OCI-LY3 (cell line): ENCODE data around the gene PLA2G12B.
"Not testable (repeated sequence)": the region's sequence is repeated elsewhere in the genome, so short reads cannot be mapped to it uniquely, and the experiment has no call there.

Experiments used
- H2AFZ ChIP-seq: fragments of 200-600, 300-600 bp; shearing (Covaris generic); 2 replicates; pipeline ENCODE4 v1.6.0; 2014; ENCODE audit warnings: antibody characterized with exemption, low read depth, low read length
- H3K27ac ChIP-seq: fragments of 200-600, 300-600 bp; sonication (generic); 2 replicates; pipeline ENCODE4 v1.5.1; 2014; ENCODE audit warnings: mild to moderate bottlenecking, low read length, moderate library complexity, mixed read lengths
- H3K27me3 ChIP-seq: fragments of 200-600, 300-600 bp; sonication (generic); 2 replicates; pipeline ENCODE4 v1.6.1; 2014; ENCODE audit warnings: low read depth, low read length, mixed read lengths
- H3K36me3 ChIP-seq: fragments of 200-600, 300-600 bp; sonication (generic); replicated peaks from 2 replicates; pipeline ENCODE3; 2014; ENCODE audit warnings: low read depth, low read length, mixed read lengths
- H3K4me1 ChIP-seq: fragments of 300-600, 200-600 bp; sonication (generic); 2 replicates; pipeline ENCODE4 v1.6.1; 2014; ENCODE audit warnings: low read length, mixed read lengths
- H3K4me2 ChIP-seq: fragments of 200-600, 300-600 bp; sonication (generic); 2 replicates; pipeline ENCODE4 v1.6.1; 2014; ENCODE audit warnings: low read length, mixed read lengths
- H3K4me3 ChIP-seq: fragments of 300-600, 200-600 bp; sonication (generic); 2 replicates; pipeline ENCODE4 v1.5.1; 2014; ENCODE audit warnings: antibody characterized with exemption, mild to moderate bottlenecking, low read length, moderate library complexity
- H3K79me2 ChIP-seq: fragments of 300-600, 200-600 bp; shearing (Covaris generic); 2 replicates; pipeline ENCODE4 v1.6.1; 2014; ENCODE audit warnings: mild to moderate bottlenecking, low read length, mixed read lengths
- H3K9ac ChIP-seq: fragments of 300-600, 200-600 bp; shearing (Covaris generic); 2 replicates; pipeline ENCODE4 v1.6.0; 2014; ENCODE audit warnings: mild to moderate bottlenecking, low read length, moderate library complexity
- H3K9me3 ChIP-seq: fragments of 200-600, 300-600 bp; shearing (Covaris generic); 2 replicates; pipeline ENCODE4 v1.6.1; 2014; ENCODE audit warnings: low read length, mixed read lengths; ENCODE audit not compliant: insufficient read depth
- H4K20me1 ChIP-seq: fragments of 200-600, 300-600 bp; sonication (generic); 2 replicates; pipeline ENCODE4 v1.6.1; 2016; ENCODE audit warnings: low read length, mixed read lengths; ENCODE audit not compliant: insufficient read depth
- CTCF ChIP-seq: fragments of 200-600, 300-600 bp; sonication (generic); IDR thresholded peaks from 2 replicates; pipeline ENCODE4 v1.5.1; 2014; ENCODE audit warnings: antibody characterized with exemption, low read length, low read depth
- EZH2phosphoT487 ChIP-seq: fragments of 200-600 bp; shearing (Covaris generic); IDR thresholded peaks from 2 replicates; pipeline ENCODE4 v1.6.1; 2018; ENCODE audit warnings: antibody characterized with exemption, mixed run types, low read depth

PLA2G12B gene

GRCh38 chr10:72910705-72911104, 43.9 kb downstream of the PLA2G12B start:
- no peaks in the 10 kb centered on the region for H3K9me3 ChIP-seq
- H4K20me1 ChIP-seq = no peaks in the 10 kb centered on the region
- H3K4me1 ChIP-seq = peaks cover 3% of the 10 kb centered on the region
- H2AFZ ChIP-seq = no peak overlapping the region
- no peak for TF ChIP-seq CTCF
- no peak for TF ChIP-seq EZH2phosphoT487
- H3K27ac ChIP-seq = no peak overlapping the region
- no peak overlapping the region for H3K4me3 ChIP-seq
- no peak overlapping the region for H3K4me2 ChIP-seq
- H3K36me3 ChIP-seq = no peaks in the 10 kb centered on the region
- H3K27me3 ChIP-seq = no peaks in the 10 kb centered on the region
- no peak overlapping the region for H3K9ac ChIP-seq
- no peaks in the 10 kb centered on the region for H3K79me2 ChIP-seq

GRCh38 chr10:72906446-72906845, 48.2 kb downstream of the PLA2G12B start:
- Histone ChIP-seq H3K27ac (no peak overlapping the region), H3K9ac (no peak overlapping the region), H3K27me3 (no peaks in the 10 kb centered on the region), H3K4me2 (no peak overlapping the region), H3K4me1 (peaks cover 27% of the 10 kb centered on the region), H3K4me3 (no peak overlapping the region), H3K36me3 (no peaks in the 10 kb centered on the region), H3K79me2 (no peaks in the 10 kb centered on the region), H2AFZ (no peak overlapping the region), H4K20me1 (no peaks in the 10 kb centered on the region), H3K9me3 (no peaks in the 10 kb centered on the region)
- TF ChIP-seq CTCF (no peak), EZH2phosphoT487 (no peak)

DNA sequence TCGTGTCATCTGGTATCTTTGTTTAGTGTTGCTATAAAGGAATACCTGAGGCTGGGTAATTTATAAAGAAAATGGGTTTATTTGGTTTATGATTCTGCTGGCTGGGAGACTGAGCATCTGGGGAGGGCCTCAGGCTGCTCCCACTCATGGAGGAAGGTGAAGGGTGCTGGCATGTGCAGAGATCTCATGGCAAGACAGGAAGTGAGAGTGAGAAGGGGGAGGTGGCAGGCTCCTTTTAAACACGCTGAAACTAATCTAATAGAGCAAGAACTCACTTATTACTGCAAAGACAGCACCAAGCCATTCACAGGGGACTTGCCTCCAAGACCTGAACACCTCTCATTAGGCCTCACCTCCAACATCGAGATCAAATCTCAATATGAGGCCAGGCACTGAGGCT, 49.8 kb downstream of the PLA2G12B start:
- Histone ChIP-seq H3K4me3 (no peak overlapping the region), H3K27ac (peak overlapping the region; percentile 41; the same call in 1 of the 2 replicates), H3K9me3 (no peaks in the 10 kb centered on the region), H3K79me2 (no peaks in the 10 kb centered on the region), H3K4me1 (peaks cover 27% of the 10 kb centered on the region), H3K4me2 (0 out of 2 replicates have a peak overlapping the region, but pooled peaks have one; percentile 26), H3K27me3 (no peaks in the 10 kb centered on the region), H2AFZ (no peak overlapping the region), H3K9ac (no peak overlapping the region), H4K20me1 (no peaks in the 10 kb centered on the region), H3K36me3 (no peaks in the 10 kb centered on the region)
- TF ChIP-seq CTCF (no peak), EZH2phosphoT487 (no peak)

- not testable (repeated sequence) for H3K9ac ChIP-seq, H3K27me3 ChIP-seq, H3K4me3 ChIP-seq, H3K9me3 ChIP-seq, H4K20me1 ChIP-seq, H3K79me2 ChIP-seq, H2AFZ ChIP-seq, H3K36me3 ChIP-seq
- H3K27ac ChIP-seq = peak overlapping the region; percentile 41; the same call in 1 of the 2 replicates
- H3K4me1 ChIP-seq = peaks cover 27% of the 10 kb centered on the region
- H3K4me2 ChIP-seq = peak overlapping the region; percentile 24; the same call in 1 of the 2 replicates
Measured at GRCh38 chr10:72903941-72904446, 50.6 kb downstream of the PLA2G12B start.

GRCh38 chr10:72899545-72899944, 55.1 kb downstream of the PLA2G12B start:
- H3K9ac ChIP-seq = no peak overlapping the region
- no peak overlapping the region for H3K4me2 ChIP-seq
- no peak overlapping the region for H3K27ac ChIP-seq
- no peaks in the 10 kb centered on the region for H3K9me3 ChIP-seq
- H3K36me3 ChIP-seq = no peaks in the 10 kb centered on the region
- H3K4me1 ChIP-seq = peaks cover 13% of the 10 kb centered on the region
- H3K4me3 ChIP-seq = no peak overlapping the region
- H4K20me1 ChIP-seq = no peaks in the 10 kb centered on the region
- no peaks in the 10 kb centered on the region for H3K27me3 ChIP-seq
- H3K79me2 ChIP-seq = no peaks in the 10 kb centered on the region
- no peak overlapping the region for H2AFZ ChIP-seq
- TF ChIP-seq EZH2phosphoT487 (no peak), CTCF (no peak)
